SH-SY5Y (cell line): Measurements from ENCODE around the gene LMBR1.

Experiments
- GATA2 ChIP-seq: IDR thresholded peaks from 2 replicates; pipeline ENCODE4 v1.6.1; 2011; ENCODE audit warnings: mild to moderate bottlenecking, low read depth, low read length
- GATA3 ChIP-seq: IDR thresholded peaks from 2 replicates; pipeline ENCODE4 v1.6.1; 2011; ENCODE audit warnings: low read depth, mild to moderate bottlenecking, low read length, moderate library complexity

GRCh38 chr7:156932006-156932405 is 39.0 kb upstream of the LMBR1 start:
- TF ChIP-seq GATA2 = no peak
- no peak for TF ChIP-seq GATA3
